ENCODE results near the gene PRKCD.

The PRKCD gene

DNA sequence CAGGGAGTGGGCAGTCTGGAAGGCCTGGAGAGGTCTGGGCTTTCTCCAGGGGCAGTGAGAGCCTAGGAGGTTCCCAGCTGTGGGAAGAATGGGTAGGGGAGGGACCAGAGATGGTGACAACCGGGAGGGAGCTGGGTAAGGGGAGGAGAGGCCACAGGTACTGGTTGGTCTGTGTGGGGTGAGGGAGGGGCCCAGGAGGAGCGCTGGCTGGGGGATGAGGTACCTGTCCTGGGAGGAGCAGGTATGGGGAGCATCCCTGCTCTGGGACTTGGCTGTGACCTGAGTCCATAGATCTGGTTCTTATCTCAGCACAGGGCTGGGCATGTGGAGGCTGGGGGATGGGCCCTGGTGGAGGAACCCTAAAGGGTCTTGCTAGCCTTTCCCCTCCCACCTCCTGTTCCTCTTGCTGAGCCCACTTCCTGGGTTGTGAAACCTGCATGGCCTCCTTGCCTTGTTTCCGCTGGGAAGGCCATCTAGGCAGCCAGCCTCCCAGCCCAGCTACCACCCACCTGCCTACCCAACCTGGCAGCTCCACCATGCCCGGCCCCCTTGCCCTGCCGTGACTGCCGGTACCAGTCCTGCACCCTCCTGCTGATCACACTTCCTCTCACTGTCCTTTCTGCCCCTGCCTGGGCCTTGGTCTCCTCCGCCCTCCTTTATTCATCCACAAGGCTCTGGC is 11.0 kb downstream of the PRKCD start:
- DNase-seq, result no peak

DNA sequence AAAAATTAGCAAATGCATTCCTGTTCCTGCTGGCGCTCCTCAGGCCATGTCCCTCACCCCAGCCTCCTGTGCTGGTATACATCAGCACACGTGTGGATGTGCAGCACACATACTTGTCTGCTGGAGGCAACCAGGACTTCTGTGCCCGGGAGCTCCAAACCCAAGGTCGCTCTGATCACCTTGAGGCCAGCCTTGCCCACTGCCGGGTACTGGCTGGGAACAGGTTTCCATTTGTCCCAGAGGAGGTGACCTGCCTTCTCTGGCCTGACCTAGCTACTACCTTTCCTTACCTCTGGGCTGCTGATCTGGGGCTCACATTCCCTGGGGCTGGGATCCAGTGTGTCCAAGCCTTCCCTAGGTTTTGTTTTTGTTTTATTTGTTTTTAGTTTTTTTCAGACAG is 12.1 kb downstream of the PRKCD start:
- no peak for DNase-seq

DNA sequence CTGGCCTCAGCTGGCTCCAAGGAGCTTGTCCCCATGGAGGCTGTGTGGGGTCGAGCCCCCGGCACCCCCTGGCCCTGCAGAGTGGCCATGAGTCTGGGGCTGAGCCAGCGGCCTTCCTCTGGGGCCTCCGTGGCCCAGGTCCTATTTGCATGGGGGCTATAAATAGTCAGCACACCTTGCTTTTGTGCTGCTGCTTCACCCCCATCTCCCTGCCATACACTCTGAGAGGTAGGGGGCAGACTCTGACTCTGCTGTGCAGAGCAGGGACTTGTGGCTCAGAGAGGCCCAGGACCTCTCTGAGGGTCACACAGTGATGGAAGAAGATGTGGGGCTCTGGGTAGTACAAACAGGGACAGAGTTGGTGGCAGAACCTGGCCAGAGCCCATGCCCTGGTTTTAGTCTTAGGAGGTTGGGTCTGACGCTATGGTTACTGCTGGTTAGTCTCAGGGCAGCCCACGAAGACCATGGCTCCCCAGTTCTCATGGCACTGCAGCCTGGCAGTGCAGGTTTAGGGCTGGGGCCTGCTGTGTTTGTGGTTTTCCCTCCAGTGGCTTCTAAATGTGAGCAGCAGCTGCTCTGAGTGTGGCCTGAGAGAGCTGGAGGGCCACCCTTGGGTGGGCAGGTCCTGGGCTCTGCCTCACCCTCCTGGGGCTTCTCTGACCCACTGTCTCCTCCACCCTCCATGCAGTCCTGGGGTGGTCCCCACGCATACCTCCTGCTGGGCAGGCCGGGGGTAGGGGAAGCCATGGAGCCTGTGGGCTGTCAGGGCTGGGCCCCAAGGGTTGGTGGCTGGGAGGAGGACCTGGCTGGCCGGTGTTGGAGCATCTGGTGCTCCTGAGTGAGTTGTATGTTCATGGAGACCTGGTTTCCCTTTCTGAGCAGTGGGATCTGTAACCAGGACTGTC is 13.6 kb downstream of the PRKCD start:
- DNase-seq, result no peak

DNA sequence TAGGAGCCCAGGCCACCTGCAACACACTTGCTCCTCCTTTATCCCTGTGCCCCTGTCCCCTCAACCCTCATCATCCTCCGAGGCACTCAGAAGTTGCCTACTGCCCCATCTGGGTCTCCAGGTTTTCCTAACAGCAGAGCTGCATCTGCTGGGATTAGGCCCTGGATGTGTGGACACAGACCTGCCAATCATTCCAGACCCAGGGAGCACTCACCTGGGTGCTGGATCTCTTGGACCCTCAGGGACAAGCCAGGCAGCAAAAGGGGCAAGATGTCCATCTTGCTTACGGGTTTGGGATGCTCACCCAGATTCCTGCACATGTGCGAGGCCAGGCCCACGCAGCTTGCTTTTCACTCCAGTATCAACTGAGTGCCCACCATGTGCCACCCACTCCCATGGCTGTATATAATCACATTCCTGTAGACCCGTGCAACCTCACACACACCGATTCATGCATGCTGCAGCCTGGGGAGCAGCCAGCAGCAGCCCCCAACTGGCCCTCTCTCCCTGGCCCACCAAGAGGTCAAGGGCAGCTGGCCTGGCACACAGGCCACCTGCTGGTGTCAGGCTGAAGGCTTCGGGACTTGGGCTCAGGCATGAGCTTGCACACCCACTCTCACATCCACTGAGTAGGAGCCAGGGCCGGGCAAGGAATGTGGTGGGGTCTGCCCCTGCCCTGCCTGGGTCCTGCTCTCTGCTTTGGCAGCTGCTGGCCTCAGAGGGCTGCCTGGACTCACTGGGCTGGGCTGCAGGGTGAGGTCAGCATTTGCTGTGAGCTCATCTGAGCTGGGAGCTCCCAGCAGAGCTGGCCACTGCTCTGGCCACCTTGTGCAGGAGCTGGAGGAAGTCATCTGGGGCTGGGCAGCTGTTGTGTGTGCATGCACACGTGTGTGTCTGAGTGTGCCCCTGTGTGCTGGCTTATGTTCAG is 14.9 kb downstream of the PRKCD start:
- DNase-seq, result no peak

DNA sequence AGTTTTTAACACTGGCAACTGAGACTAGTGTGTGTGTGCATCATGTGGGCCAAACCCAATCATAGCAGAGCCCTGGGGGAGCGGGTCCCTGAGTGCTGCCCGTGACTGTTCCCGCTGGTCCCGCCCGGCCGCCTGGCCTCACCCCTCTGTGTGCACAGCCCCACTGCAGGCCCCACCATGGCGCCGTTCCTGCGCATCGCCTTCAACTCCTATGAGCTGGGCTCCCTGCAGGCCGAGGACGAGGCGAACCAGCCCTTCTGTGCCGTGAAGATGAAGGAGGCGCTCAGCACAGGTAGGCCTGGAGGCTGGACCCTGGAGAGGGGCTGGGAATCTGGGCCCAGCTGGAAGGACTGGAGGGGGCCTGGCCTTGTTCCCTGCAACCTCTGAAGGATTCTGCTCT is 17.2 kb downstream of the PRKCD start:
- no peak for DNase-seq

DNA sequence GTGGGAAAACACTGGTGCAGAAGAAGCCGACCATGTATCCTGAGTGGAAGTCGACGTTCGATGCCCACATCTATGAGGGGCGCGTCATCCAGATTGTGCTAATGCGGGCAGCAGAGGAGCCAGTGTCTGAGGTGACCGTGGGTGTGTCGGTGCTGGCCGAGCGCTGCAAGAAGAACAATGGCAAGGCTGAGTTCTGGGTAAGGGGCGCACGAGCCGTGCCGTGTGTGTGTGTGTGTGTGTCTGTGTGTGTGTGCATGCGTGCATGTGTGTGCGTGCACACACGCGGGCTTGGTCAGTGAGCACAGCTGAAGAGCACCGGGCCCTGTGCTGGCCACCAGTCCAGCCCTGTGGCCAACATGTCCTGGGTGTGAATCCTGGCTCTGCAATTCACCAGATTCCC is 18.6 kb downstream of the PRKCD start:
- DNase-seq, result no peak

DNA sequence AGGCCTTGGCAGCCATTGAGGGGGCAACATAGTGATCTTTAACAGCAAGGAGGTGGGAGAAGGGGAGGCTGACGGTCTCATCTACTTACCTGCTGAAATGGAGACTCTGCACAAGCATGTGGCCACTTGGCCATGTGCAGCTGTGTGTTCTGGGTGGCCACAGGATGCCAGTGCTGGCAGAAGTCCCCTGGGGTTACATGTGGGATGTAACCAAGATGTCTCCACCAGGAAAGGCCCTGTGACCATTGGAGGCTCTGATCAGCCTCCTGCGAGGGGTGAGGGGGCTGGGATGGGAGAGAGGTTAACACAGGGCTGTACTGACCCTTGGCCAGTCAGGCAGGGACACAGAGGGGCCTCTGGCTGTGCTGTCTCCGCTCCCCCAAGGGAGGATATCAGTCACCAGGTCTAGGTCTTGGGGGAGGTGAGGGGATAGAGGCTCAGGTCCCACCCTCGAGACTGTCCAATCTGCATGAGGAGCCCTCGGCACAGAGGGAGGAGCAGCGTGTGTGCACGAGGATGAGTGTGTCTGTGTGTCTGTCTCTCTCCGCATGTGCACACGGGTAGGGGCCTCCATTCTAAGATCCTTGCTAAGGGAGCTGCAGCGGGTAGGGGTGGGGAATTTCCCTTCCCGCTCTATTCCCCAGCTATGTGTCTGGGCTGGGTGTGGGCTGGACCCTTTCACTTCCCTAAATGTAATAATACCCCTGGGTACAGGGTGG is 19.5 kb downstream of the PRKCD start:
- DNase-seq, result no peak

DNA sequence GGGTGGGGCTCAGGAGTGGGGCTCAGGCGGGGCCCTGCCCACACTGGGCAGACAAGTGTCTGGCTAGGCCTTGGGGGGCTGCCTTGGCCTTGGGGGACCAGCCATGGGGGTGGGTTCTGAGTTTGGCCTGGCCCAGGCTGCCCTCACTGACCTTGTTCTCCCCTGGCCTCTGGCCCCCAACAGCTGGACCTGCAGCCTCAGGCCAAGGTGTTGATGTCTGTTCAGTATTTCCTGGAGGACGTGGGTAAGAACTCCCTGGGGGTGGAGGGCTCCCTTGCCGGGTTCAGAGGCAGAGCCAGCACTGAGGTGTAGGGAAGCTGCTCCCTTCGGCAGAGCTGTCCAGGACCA is 20.0 kb downstream of the PRKCD start:
- DNase-seq, result no peak

DNA sequence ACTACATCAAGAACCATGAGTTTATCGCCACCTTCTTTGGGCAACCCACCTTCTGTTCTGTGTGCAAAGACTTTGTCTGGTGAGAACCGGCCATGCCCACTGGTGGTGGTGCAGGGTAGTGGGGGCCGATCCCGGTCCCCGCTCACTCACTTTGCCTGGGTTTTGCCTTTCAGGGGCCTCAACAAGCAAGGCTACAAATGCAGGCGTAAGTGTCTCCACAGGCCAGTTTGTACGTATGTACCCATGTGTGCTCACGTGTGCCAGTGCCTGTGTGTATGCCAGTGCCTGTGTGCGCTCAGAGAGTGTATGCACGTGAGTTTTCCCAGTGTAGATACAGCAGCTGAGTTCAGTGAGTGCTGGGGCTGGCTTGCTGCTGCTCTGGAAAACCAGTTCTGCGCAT is 20.5 kb downstream of the PRKCD start:
- no peak for DNase-seq

DNA sequence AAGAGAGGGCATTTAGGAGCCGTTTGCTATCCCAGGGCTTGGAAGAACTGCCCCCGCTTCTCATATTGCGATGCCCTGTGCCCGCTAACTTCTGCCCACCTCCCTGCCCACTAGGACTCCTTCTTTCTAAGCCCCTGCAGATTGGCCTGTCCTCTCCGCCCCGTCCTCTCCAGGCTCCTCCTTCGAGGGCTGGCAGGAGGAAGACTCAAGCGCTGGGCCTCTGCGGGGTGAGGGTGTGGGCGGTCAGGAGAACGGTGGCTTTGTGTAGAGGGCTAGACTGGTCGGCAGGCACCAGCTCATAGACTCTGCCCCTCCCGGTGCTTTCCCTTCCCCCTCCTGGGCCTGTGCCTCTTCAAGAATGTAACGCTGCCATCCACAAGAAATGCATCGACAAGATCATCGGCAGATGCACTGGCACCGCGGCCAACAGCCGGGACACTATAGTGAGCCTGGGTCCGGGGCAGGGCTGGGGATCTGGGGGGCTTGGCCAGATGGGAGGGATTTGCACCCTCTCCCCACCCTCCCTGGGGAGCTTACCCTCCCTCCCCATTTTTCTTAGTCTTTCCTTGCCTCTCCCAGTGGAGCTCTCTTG is 21.9 kb downstream of the PRKCD start:
- no peak for DNase-seq

DNA sequence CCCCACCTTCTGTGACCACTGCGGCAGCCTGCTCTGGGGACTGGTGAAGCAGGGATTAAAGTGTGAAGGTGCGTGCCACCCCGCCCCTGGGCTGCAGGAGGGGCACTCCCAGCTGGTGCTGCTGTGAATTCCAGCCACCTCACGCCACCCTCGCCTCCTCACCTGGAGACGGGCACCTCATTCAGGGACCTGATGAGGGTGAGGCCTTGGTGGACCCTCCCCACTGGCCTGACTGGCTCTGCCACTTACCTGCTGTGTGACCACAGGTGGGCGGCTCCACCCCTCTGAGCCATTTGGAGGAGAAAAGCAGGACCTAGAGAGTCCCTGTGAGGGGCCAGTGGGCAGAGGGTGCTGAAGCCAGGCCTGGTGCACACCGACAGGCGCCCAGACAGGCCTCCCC is 22.5 kb downstream of the PRKCD start:
- DNase-seq, result no peak

DNA sequence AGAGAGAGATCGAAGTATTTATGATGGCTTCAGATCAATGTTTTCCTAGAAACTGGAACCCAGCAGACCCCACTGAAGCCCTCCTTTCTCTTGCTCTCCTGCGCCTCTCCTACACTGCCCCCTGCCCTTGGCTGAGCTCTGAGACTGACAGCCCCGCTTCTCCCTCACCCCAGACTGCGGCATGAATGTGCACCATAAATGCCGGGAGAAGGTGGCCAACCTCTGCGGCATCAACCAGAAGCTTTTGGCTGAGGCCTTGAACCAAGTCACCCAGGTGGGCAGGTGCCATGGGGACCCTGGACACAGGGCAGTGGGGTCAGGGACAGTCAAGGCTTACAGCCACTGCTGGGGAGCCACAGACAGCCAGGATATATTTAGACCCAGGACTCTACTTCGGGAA is 23.7 kb downstream of the PRKCD start:
- no peak for DNase-seq

DNA sequence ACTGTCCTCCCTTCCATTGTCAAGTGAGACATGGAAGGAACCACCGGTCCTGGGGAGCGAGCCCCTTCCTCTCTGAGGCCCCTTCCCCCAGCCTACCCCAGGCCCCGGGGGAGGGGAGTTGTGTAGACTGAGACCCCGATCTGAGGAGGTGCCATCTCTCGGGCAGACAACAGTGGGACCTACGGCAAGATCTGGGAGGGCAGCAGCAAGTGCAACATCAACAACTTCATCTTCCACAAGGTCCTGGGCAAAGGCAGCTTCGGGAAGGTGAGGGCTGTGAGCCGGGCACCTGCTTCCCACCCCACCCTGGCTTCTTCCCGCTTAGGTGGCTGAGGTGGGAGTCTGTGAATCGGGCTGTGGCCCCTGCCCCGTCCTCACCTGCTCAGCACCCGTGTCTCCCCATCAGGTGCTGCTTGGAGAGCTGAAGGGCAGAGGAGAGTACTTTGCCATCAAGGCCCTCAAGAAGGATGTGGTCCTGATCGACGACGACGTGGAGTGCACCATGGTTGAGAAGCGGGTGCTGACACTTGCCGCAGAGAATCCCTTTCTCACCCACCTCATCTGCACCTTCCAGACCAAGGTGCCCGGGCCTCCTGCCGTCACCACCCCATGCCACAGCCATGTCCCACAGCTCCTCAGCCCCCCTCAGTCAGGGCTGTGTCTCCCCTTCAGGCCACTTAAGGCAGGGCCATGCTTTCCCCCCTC is 24.9 kb downstream of the PRKCD start:
- DNase-seq, result no peak

DNA sequence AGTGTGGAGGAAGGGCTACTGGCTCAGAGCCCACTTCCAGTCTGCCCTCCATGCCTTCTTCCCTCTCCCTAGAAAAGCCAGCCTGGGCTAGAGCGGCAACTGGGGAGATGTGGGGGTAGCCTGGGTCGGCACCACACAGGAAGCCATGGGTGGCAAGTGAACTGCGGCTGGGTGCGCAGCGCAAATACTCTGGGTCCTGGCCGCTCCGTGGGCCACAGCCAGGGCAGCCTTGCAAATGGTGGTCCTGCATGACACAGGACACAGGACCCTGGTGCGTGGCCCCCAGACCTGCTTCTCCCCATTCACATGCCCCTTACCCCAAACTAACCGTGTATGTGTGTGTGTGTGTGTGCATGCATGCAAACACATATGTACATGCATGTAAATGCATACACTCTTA is 25.7 kb downstream of the PRKCD start:
- no peak for DNase-seq

DNA sequence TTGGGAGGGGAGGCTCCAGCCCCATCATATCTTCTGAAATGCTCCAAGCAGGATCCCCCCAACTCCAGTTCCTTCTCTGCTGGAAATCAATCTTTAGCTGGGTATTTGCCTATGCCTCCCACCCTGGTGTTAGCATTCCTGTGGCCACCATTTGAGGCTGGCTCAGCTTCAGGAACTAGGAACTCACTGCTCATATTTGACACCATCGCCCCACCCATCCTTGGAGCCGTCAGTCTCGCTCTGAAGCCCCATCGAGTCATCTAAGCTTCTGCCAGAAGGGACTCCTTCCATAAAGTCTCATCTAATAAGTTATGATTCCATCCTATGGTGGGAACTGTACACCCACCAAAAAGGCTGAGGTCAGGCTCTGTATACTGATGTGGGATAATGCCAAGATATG is 26.4 kb downstream of the PRKCD start:
- no peak for DNase-seq

DNA sequence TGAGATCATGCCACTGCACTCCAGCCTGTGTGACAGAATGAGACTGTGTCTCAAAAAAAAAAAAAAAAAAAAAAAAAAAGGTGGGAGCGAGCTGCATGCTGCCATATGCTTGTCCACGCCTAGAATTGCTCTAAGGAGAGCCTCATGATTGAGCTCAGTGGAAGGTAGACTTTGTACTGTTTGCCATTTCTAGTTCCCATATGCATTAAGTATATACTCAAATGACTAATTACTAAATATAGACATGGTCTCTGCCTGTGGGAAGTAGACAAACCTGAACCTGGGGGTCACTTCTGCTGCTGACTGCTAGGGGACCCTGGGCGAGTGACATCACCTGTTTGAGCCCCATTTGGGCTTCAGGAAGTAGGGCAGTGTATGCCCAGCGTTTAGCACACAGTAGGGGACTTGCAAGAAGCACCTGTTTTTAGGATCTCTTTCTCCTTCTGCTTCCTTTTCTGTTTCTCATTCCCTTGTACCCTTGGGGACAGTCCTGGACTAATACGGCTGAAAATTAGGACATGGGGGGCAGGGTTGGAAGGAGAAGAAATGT is 27.2 kb downstream of the PRKCD start:
- DNase-seq, result no peak

DNA sequence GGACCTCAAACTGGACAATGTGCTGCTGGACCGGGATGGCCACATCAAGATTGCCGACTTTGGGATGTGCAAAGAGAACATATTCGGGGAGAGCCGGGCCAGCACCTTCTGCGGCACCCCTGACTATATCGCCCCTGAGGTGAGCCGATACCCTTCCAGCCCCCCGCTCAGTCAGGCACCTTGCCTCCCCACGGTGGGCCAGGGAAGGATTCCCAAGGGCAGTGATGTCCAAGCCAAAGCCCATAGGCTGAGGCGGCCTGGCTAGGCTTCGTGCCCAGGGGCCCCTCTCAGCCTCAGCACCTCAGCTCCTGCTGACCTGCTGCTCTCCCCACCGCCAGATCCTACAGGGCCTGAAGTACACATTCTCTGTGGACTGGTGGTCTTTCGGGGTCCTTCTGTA is 27.7 kb downstream of the PRKCD start:
- no peak for DNase-seq

DNA sequence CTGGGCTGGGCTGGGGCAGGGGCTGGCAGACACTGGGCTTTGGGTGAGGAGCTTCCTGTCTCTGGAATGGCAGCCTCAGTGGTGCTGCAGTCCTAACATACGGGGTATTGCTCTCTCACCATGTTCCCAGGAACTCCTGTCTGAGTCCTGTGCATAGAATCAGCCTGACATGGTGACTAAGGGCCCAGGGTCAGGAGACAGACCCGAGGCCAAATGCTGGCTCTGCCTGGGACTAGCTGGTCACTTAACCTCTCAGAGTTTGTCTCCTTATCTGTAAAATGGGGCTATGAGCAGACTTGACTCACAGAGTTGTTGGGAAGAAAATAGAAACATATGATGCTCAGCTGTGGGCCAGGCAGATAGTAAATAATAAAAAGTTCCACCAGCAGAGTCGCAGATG is 28.3 kb downstream of the PRKCD start:
- no peak for DNase-seq

DNA sequence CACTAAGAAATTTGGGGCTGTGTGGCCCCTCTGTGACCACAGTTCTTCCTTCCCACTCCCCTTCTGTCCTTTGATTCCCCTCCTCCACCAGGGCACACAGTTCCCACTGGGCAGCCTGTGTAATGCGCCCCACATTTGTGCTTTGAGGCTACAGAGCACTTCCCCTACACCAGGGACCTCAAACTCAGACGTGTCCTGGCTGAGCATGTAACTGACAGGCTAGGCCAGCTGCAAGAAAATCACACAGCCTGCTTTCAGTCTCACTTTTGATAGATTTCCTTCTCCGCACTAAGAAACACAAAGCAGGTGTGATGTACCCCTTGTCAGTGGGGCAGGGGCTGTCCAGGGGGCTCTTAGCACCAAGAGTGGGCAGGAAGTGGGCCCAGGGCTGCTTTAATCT is 29.6 kb downstream of the PRKCD start:
- no peak for DNase-seq

DNA sequence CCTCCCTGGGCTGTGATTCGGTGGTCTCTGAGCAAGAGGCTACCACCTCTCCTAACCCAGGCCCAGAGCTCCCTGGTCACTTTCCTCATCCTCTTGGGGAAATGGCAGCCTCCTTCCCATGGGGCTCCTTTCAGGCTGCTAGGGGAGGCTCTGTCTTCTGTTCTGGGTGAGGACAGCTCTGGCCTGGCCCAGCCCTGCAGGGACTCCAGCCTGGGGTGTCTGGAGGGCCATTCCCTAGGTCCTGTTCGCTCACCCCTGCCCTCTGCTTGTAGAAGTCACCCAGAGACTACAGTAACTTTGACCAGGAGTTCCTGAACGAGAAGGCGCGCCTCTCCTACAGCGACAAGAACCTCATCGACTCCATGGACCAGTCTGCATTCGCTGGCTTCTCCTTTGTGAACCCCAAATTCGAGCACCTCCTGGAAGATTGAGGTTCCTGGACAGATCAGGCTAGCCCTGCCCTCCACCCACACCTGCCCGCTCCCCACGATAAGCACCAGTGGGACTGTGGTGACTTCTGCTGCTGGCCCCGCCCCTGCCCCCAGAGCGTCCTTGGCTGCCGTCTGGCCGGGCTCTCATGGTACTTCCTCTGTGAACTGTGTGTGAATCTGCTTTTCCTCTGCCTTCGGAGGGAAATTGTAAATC is 30.9 kb downstream of the PRKCD start:
- no peak for DNase-seq

DNA sequence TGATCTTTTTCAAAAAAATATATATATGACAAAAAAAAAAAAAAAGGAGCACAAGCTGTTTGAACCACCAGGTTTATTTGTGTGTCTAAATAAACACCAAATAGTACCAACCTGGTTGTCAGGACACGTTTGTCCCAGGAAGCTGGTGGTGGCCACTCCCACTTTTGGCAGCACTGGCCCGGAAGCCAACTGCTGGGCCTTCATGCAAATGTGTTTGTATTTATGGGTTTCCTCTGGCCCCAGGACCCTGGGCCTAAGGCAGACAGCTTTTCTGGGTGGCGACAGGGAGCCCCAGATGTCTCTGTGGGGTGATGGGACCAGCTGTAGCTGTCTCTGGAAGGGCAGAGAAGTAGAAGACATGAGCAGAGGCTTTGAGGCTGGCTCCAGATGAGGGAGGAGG is 31.6 kb downstream of the PRKCD start:
- DNase-seq, result no peak

Data from NCI-H187 treated with DMSO at 0.1 percent for 48 hours (cell line).